ENCODE results near the gene CDK5R1.

CDK5R1 gene

GRCh38 chr17:32494621-32495358 is 8.0 kb downstream of the CDK5R1 start:
- no peak for DNase-seq

GRCh38 chr17:32495359-32496231 is 8.8 kb downstream of the CDK5R1 start:
- no peak for DNase-seq

- no peak for DNase-seq
These were observed 9.7 kb downstream of the CDK5R1 start for GRCh38 chr17:32496395-32497073.

- no peak for DNase-seq
These were observed 10.8 kb downstream of the CDK5R1 start for GRCh38 chr17:32497431-32498205.

GRCh38 chr17:32498391-32498790 is 11.6 kb downstream of the CDK5R1 start:
- DNase-seq: no peak

GRCh38 chr17:32502013-32502412 is 15.2 kb downstream of the CDK5R1 start:
- DNase-seq: no peak

- DNase-seq: no peak
These were observed 15.9 kb downstream of the CDK5R1 start for GRCh38 chr17:32502710-32503109.

GRCh38 chr17:32503251-32504165 is 16.7 kb downstream of the CDK5R1 start:
- no peak for DNase-seq

GRCh38 chr17:32504166-32504990 is 17.6 kb downstream of the CDK5R1 start:
- DNase-seq: no peak

- DNase-seq: no peak
These were observed 22.1 kb downstream of the CDK5R1 start for GRCh38 chr17:32508926-32509325.

- no peak for DNase-seq
These were observed 23.7 kb downstream of the CDK5R1 start for GRCh38 chr17:32510466-32510865.

- no peak for DNase-seq
These were observed 25.5 kb downstream of the CDK5R1 start for GRCh38 chr17:32512328-32512727.

- DNase-seq: no peak
These were observed 26.8 kb downstream of the CDK5R1 start for GRCh38 chr17:32513579-32513978.

GRCh38 chr17:32514606-32515005 is 27.8 kb downstream of the CDK5R1 start:
- no peak for DNase-seq

- DNase-seq: no peak
These were observed 29.0 kb downstream of the CDK5R1 start for GRCh38 chr17:32515677-32516383.

GRCh38 chr17:32516450-32516849 is 29.7 kb downstream of the CDK5R1 start:
- DNase-seq: peak; percentile 21

- no peak for DNase-seq
These were observed 30.3 kb downstream of the CDK5R1 start for GRCh38 chr17:32516940-32517701.

GRCh38 chr17:32517982-32518381 is 31.2 kb downstream of the CDK5R1 start:
- DNase-seq: no peak

- no peak for DNase-seq
These were observed 31.9 kb downstream of the CDK5R1 start for GRCh38 chr17:32518646-32519227.
